ENCODE data around the gene RFC1.

The RFC1 gene

GRCh38 chr4:39390603-39391002 is 24.4 kb upstream of the RFC1 start:
- TF ChIP-seq CTCF (IDR thresholded peaks at IDR 0.05) = no peak

- no peak for TF ChIP-seq CTCF (IDR thresholded peaks at IDR 0.05)
Measured at GRCh38 chr4:39384563-39384962, 18.4 kb upstream of the RFC1 start.

GRCh38 chr4:39383690-39384089 is 17.5 kb upstream of the RFC1 start:
- TF ChIP-seq CTCF (IDR thresholded peaks at IDR 0.05) = no peak

- no peak for TF ChIP-seq CTCF (IDR thresholded peaks at IDR 0.05)
Measured at GRCh38 chr4:39375478-39375877, 9.3 kb upstream of the RFC1 start.

GRCh38 chr4:39369301-39369700 is 3.1 kb upstream of the RFC1 start:
- TF ChIP-seq CTCF (IDR thresholded peaks at IDR 0.05) = no peak

GRCh38 chr4:39367166-39367565 is 1.0 kb upstream of the RFC1 start:
- no peak for TF ChIP-seq CTCF (IDR thresholded peaks at IDR 0.05)

GRCh38 chr4:39365360-39365759 is 802 bp downstream of the RFC1 start:
- no peak for TF ChIP-seq CTCF (IDR thresholded peaks at IDR 0.05)

- TF ChIP-seq CTCF (IDR thresholded peaks at IDR 0.05) = no peak
Measured at GRCh38 chr4:39363773-39364393, 2.3 kb downstream of the RFC1 start.
